Mesenchymal stem cell (in vitro differentiated cells and primary cell): ENCODE measurements around the gene TUBGCP6.
"Not testable (repeated sequence)": the region's sequence is repeated elsewhere in the genome, so short reads cannot be mapped to it uniquely, and the experiment has no call there.

Experiments
- DNase-seq: peaks from one replicate; pipeline ENCODE4 v3.0.0-alpha.2; 2013
- H2AFZ ChIP-seq: one replicate; pipeline ENCODE4 v1.6.1; 2013; ENCODE audit warnings: low read depth, mild to moderate bottlenecking, control low read depth, inconsistent platforms, low read length, moderate library complexity
- H2AK5ac ChIP-seq: 2 replicates; pipeline ENCODE4 v1.6.1; 2013; ENCODE audit warnings: low read length, moderate library complexity, mild to moderate bottlenecking, inconsistent platforms; ENCODE audit not compliant: severe bottlenecking
- H2BK120ac ChIP-seq: one replicate; pipeline ENCODE4 v1.6.1; 2013; ENCODE audit warnings: low read depth, mild to moderate bottlenecking, inconsistent platforms, low read length, moderate library complexity
- H2BK12ac ChIP-seq, 2 experiments: one replicate each; pipeline ENCODE4 v1.6.1; 2013; ENCODE audit warnings: inconsistent platforms in 2 of 2, low read length in 2 of 2, mild to moderate bottlenecking in 2 of 2, moderate library complexity in 2 of 2, control low read depth in 1 of 2
- H2BK15ac ChIP-seq: one replicate; pipeline ENCODE4 v1.6.1; 2013; ENCODE audit warnings: mild to moderate bottlenecking, low read depth, inconsistent platforms; ENCODE audit not compliant: poor library complexity, severe bottlenecking
- H2BK5ac ChIP-seq: 2 replicates; pipeline ENCODE4 v1.6.1; 2013; ENCODE audit warnings: low read depth, mild to moderate bottlenecking, low read length, control low read depth, inconsistent platforms; ENCODE audit not compliant: poor library complexity, severe bottlenecking
- H3K14ac ChIP-seq, 2 experiments: one replicate each; pipeline ENCODE4 v1.6.1; 2013; ENCODE audit warnings: inconsistent platforms in 2 of 2, low read length in 2 of 2, control low read depth in 1 of 2, mild to moderate bottlenecking in 1 of 2, moderate library complexity in 1 of 2
- H3K18ac ChIP-seq, 2 experiments: one replicate each; pipeline ENCODE4 v1.6.1; 2013; ENCODE audit warnings: inconsistent platforms in 2 of 2, low read length in 2 of 2, control low read depth in 1 of 2, low read depth in 1 of 2, mild to moderate bottlenecking in 1 of 2
- H3K23ac ChIP-seq, 2 experiments: one replicate each; pipeline ENCODE4 v1.6.1; 2013; ENCODE audit warnings: inconsistent platforms in 2 of 2, low read length in 2 of 2, mild to moderate bottlenecking in 2 of 2, moderate library complexity in 2 of 2, control low read depth in 1 of 2
- H3K27ac ChIP-seq: 2 replicates; pipeline ENCODE4 v1.5.1; 2013; ENCODE audit warnings: mild to moderate bottlenecking, moderate library complexity, low read length, control low read depth, inconsistent platforms; ENCODE audit not compliant: poor library complexity, severe bottlenecking
- H3K27me3 ChIP-seq, 2 experiments: 2 replicates each; pipeline versions ENCODE4 v1.6.1 to v1.7.0; 2013; ENCODE audit warnings: low read length in 2 of 2, mild to moderate bottlenecking in 2 of 2, moderate library complexity in 2 of 2, control low read depth in 1 of 2, inconsistent platforms in 1 of 2; ENCODE audit not compliant: control insufficient read depth in 1 of 2, insufficient read depth in 1 of 2
- H3K36me3 ChIP-seq, 2 experiments: 2 replicates each; pipeline versions ENCODE4 v1.6.1 to v1.7.0; 2013; ENCODE audit warnings: low read length in 2 of 2, control low read depth in 1 of 2, inconsistent platforms in 1 of 2, low read depth in 1 of 2, mild to moderate bottlenecking in 1 of 2; ENCODE audit not compliant: insufficient read depth in 2 of 2, control insufficient read depth in 1 of 2
- H3K4ac ChIP-seq, 2 experiments: one replicate each; pipeline ENCODE4 v1.6.1; 2013; ENCODE audit warnings: inconsistent platforms in 2 of 2, low read length in 2 of 2, mild to moderate bottlenecking in 2 of 2, moderate library complexity in 2 of 2, control low read depth in 1 of 2, low read depth in 1 of 2
- H3K4me1 ChIP-seq: 2 replicates; pipeline ENCODE4 v1.6.1; 2013; ENCODE audit warnings: low read depth, low read length, control low read depth; ENCODE audit not compliant: control insufficient read depth, insufficient read depth
- H3K4me2 ChIP-seq: 2 replicates; pipeline ENCODE4 v1.6.1; 2013; ENCODE audit warnings: low read length, mild to moderate bottlenecking, inconsistent platforms; ENCODE audit not compliant: poor library complexity, severe bottlenecking
- H3K4me3 ChIP-seq, 2 experiments: 2 replicates each; pipeline versions ENCODE4 v1.5.1 to v1.7.0; 2013; ENCODE audit warnings: low read length in 2 of 2, mild to moderate bottlenecking in 2 of 2, control low read depth in 1 of 2, low read depth in 1 of 2; ENCODE audit not compliant: insufficient read depth in 1 of 2
- H3K79me1 ChIP-seq: replicated peaks from 2 replicates; pipeline ENCODE4 v1.6.1; 2013; ENCODE audit warnings: mild to moderate bottlenecking, control low read depth, low read length, inconsistent platforms; ENCODE audit not compliant: poor library complexity, severe bottlenecking
- H3K9ac ChIP-seq: 2 replicates; pipeline ENCODE4 v1.7.0; 2013; ENCODE audit warnings: mild to moderate bottlenecking, low read length, moderate library complexity
- H3K9me3 ChIP-seq: 2 replicates; pipeline ENCODE4 v1.7.0; 2013; ENCODE audit warnings: mild to moderate bottlenecking, low read length; ENCODE audit not compliant: control insufficient read depth
- H4K8ac ChIP-seq: one replicate; pipeline ENCODE4 v1.6.1; 2013; ENCODE audit warnings: inconsistent platforms, mild to moderate bottlenecking, low read length, moderate library complexity
- H4K91ac ChIP-seq: one replicate; pipeline ENCODE4 v1.6.1; 2013; ENCODE audit warnings: mild to moderate bottlenecking, low read length, inconsistent platforms
- WGBS: methylation state at CpG from one replicate; pipeline ENCODE4 v1.1.7; 2013; ENCODE audit warnings: mixed read lengths; 5-methylcytosine and 5-hydroxymethylcytosine counted together

Gene TUBGCP6

DNA sequence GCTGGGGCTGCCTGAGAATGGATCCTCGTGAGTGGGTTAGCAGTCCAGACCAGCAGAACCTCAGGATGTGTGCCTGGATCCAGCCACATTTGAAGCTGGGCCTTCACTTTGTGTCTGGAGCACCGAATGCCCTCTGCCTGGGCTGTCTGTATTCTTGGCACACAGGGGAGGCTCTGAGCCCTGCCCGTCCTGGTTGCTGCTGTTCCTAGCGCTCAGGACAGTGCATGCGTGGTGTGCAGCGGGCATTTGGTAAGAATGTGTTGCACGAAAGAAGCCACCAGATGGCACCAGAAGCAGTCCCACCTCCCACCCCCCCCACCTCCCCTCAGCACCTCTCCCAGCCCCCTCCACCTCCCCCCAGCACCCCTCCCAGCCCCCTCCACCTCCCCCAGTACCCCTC lies 29.5 kb upstream of the TUBGCP6 start:
- Histone ChIP-seq H4K8ac (no peak overlapping the region), H3K14ac (no peak overlapping the region), H3K9ac (no peak overlapping the region), H3K4me3 (no peak overlapping the region), H3K4me1 (peaks cover 39% of the 10 kb centered on the region), H3K18ac (no peak overlapping the region), H2BK120ac (no peak overlapping the region), H2BK15ac (no peak overlapping the region), H3K9me3 (no peaks in the 10 kb centered on the region), H3K79me1 (peaks cover 4% of the 10 kb centered on the region), H3K4ac (no peak overlapping the region), H3K27ac (no peak overlapping the region), H2BK12ac (no peak overlapping the region), H2AFZ (no peak overlapping the region), H3K27me3 (no peaks in the 10 kb centered on the region), H4K91ac (no peak overlapping the region), H3K4me2 (no peak overlapping the region), H2AK5ac (no peak overlapping the region), H2BK5ac (no peak overlapping the region), H3K36me3 (peaks cover 55 to 63% of the 10 kb centered on the region in 2 experiments), H3K23ac (no peak overlapping the region)
- WGBS = 97% methylated on average over 4 of the region's 7 CpGs
- DNase-seq = peak; percentile 70

DNA sequence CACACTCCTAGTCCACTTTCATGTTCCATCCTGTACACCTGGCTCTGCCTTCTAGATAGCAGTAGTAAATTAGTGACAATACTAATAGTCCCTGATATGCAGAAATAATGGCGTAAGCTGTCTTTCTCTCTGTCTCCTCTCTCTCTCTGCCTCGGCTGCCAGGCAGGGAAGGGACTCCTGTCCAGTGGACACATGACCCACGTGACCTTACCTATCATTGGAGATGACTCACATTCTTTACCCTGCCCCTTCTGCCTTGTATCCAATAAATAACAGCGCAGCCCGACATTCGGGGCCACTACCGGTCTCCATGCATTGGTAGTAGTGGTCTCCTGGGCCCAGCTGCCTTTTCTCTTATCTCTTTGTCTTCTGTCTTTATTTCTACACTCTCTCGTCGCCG lies 29.0 kb upstream of the TUBGCP6 start:
- H3K4me3 ChIP-seq, H2AK5ac ChIP-seq, H3K27me3 ChIP-seq, H3K9ac ChIP-seq, H3K23ac ChIP-seq, H3K27ac ChIP-seq, H3K4ac ChIP-seq, H4K8ac ChIP-seq, H2BK120ac ChIP-seq, H3K14ac ChIP-seq, H4K91ac ChIP-seq, H3K79me1 ChIP-seq, H3K9me3 ChIP-seq, H3K4me2 ChIP-seq, H2BK12ac ChIP-seq, DNase-seq, H2BK5ac ChIP-seq, H2BK15ac ChIP-seq, H3K18ac ChIP-seq, H2AFZ ChIP-seq: not testable (repeated sequence)
- peaks cover 49 to 58% of the 10 kb centered on the region in 2 experiments for H3K36me3 ChIP-seq
- H3K4me1 ChIP-seq = peaks cover 38% of the 10 kb centered on the region
- 88% methylated on average over 10 of the region's 10 CpGs for WGBS

DNA sequence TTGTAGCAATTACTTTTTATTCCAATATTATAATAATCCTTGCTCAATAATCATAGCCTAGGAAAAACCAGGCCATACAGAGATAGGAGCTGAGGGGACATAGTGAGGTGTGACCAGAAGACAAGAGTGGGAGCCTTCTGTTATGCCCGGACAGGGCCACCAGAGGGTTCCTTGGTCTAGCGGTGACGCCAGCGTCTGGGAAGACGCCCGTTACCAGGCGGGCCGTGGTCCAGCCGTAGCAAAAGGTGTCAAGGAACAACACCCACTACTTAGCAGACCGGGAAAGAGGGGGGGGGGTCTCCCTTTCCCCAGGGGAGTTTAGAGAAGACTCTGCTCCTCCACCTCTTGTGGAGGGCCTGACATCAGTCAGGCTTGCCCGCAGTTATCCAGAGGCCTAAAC lies 28.5 kb upstream of the TUBGCP6 start:
- H2BK5ac ChIP-seq, H3K4me2 ChIP-seq, H3K27ac ChIP-seq, H4K91ac ChIP-seq, H4K8ac ChIP-seq, H2AK5ac ChIP-seq, H3K23ac ChIP-seq, H3K9me3 ChIP-seq, H2BK15ac ChIP-seq, H3K27me3 ChIP-seq, H2BK120ac ChIP-seq, H3K14ac ChIP-seq, H2BK12ac ChIP-seq, H2AFZ ChIP-seq, H3K18ac ChIP-seq, DNase-seq, H3K9ac ChIP-seq, H3K4ac ChIP-seq, H3K79me1 ChIP-seq, H3K4me3 ChIP-seq: not testable (repeated sequence)
- Histone ChIP-seq H3K36me3 (peaks cover 45 to 53% of the 10 kb centered on the region in 2 experiments), H3K4me1 (peaks cover 38% of the 10 kb centered on the region)
- 100% methylated on average over 2 of the region's 11 CpGs for WGBS

DNA sequence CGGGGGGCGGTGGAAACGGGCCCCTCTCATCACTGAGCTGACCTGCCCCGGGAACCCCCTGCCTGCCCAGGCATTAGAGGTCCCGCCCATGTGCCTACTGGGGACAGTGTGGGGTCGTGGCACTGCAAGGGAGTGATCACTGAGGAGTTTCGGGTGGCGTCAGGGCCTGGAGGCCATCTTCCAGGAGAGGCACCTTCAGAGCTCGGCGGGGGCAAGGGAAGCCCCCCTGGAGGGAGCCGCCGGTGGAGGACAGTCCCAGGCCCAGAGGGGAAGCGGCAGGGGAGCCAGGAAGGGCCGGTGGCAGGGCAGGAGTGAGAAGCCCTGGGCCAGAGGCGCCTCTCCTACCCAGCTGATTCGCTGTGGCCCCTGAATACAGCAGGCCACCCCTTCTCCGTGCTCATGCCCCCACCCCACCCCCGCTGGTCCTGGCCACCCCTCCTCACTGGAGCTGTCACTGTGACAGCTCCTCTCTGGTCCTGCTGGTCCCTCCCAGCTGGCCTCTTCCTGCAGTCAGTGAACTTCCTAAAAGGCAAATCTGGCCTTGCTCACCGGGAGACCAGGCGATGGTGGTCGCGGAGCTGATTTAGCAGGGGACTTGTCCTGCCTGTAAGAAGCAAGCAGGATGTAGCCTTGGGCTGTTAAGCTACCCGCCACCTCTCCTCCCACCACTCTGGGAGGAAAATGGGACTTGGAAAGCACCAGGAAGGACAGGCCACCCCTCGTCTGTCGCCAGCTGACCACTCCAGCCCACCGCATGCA lies 27.4 kb upstream of the TUBGCP6 start:
- Histone ChIP-seq H3K4ac (peak overlapping the region in 1 of 2 experiments; percentile 48), H4K8ac (no peak overlapping the region), H3K79me1 (peaks cover 2% of the 10 kb centered on the region), H3K9me3 (no peaks in the 10 kb centered on the region), H2BK12ac (peak overlapping the region in 1 of 2 experiments; percentile 47), H3K4me2 (peak overlapping the region; percentile 38), H2BK5ac (no peak overlapping the region), H3K9ac (no peak overlapping the region), H2BK120ac (no peak overlapping the region), H3K27ac (no peak overlapping the region), H3K18ac (peak overlapping the region in 1 of 2 experiments; percentile 83), H2AFZ (no peak overlapping the region), H3K23ac (no peak overlapping the region), H2AK5ac (no peak overlapping the region), H3K14ac (no peak overlapping the region), H3K27me3 (peaks cover 0 to under 1% of the 10 kb centered on the region in 2 experiments), H2BK15ac (no peak overlapping the region), H4K91ac (no peak overlapping the region), H3K4me1 (peaks cover 46% of the 10 kb centered on the region), H3K4me3 (peak overlapping the region in 1 of 2 experiments; percentile 23), H3K36me3 (peaks cover 34 to 45% of the 10 kb centered on the region in 2 experiments)
- no peak for DNase-seq
- WGBS = 36% methylated on average over 22 of the region's 26 CpGs
